Activated CD4-positive, alpha-beta T cell treated with anti-CD3 and anti-CD28 coated beads, Interleukin-10, Interleukin-2, amounts not matched to agents 100 ng/mL and 50 ng/mL, durations not matched to agents 16 hours and 8 hours (primary cell): ENCODE results near the gene EIF3CL.
A peak's percentile ranks its signal among the peaks of the same experiment; 100 is the strongest.
"Not testable (repeated sequence)": the region's sequence is repeated elsewhere in the genome, so short reads cannot be mapped to it uniquely, and the experiment has no call there.

ENCODE experiments used
- DNase-seq: peaks from one replicate; pipeline ENCODE4 v3.0.0-alpha.2; 2020

Gene EIF3CL, protein sequence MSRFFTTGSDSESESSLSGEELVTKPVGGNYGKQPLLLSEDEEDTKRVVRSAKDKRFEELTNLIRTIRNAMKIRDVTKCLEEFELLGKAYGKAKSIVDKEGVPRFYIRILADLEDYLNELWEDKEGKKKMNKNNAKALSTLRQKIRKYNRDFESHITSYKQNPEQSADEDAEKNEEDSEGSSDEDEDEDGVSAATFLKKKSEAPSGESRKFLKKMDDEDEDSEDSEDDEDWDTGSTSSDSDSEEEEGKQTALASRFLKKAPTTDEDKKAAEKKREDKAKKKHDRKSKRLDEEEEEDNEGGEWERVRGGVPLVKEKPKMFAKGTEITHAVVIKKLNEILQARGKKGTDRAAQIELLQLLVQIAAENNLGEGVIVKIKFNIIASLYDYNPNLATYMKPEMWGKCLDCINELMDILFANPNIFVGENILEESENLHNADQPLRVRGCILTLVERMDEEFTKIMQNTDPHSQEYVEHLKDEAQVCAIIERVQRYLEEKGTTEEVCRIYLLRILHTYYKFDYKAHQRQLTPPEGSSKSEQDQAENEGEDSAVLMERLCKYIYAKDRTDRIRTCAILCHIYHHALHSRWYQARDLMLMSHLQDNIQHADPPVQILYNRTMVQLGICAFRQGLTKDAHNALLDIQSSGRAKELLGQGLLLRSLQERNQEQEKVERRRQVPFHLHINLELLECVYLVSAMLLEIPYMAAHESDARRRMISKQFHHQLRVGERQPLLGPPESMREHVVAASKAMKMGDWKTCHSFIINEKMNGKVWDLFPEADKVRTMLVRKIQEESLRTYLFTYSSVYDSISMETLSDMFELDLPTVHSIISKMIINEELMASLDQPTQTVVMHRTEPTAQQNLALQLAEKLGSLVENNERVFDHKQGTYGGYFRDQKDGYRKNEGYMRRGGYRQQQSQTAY

DNA sequence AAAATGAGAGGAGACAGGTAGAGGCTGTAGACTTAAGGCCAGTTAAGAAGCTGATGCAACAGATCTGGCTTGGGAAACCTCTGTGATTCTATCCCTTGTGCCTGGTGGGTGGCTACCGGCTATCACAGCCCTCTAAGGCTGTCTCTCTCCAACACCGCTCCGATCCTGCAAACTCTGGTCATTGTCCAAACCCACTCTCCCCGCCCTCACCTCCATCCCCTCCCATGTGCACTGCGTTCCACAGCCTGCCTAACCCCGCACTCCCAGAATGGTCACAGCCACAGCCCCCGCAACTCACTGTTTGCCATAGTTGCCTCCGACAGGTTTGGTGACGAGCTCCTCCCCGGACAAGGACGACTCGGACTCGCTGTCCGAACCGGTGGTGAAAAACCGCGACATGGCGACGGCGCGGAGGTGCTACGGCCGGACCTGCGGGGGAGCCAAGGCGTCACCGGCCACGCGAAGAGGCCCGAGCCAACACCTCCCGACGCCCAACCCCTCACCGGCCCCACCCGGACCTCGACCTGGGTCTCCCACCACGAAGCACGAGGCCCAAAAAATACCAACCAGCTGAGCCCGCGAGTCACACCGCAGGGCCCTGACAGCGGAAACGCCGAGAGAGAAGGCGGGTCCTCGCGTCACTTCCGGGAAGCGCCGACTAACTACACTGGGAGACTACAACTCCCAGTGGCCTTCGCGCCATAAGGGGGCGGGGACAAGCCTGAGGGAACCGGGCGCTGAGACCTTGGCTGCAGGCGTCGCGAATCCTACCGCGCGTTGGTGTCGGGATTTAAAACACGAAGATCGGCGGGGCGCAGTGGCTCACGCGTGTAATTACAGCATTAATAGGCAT is at the start of gene EIF3CL:
Gene EIF3CL (minus strand): TSS at position 622 of the 853 bp plus-strand sequence. CDS start 223 bp downstream, at position 399.
- not testable (repeated sequence) for DNase-seq

DNA sequence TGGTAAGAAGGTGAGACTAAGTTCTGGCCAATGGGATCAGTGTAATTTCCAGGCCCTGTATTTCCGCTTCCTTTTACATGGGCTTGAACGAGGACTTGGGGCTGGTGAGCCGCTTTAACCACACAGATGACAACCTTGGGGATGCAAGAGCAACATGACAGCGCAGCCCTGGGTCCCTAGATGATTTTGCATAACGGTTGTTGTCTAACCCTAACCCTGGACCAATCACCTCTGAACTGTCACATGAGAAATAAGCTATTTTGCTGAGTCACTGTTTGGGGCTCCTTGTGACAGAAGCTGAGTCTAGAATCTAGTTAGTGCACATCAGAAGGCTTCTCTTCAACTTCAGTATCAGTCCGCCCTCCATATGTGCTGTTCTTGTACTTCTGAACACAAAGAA is 43.4 kb upstream of the EIF3CL start:
- not testable (repeated sequence) for DNase-seq

DNA sequence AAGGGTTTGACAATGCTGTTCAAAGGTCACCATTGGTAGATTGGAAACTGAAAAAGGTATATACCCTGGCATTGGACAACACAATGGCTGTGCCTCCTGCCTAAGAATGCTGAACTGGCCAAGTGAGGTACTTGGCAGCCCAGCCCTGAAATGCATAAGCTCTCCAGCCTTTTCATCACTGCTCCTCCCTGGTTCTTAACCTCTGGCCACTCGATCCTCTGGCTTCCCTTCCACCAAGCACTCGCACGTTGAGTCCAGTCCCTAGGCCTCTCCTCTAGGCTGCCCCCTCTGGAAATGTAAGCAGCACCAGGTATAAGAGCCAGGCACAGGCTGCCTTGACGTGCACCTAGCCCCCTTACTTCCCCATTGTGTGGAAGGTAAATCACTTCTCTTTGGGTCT is 42.7 kb upstream of the EIF3CL start:
- DNase-seq = not testable (repeated sequence)

DNA sequence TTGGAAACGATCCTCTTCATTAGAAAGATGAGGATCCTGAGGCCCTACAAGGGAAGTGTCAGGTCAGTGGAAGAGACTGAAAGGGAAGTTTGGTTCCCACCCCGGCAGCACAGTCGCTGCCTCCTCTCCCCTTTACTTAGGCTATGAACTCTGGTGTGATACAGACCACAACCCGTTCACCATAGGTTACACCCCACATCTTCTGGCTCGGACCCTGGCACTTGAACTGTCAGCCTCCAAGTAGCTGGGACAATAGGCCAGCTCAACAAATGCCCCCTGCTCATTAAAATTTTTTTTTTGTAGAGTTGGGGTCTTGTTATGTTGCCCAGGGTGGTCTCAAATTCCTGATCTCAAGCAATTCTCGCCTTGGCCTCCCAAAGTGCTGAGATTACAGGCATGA is 40.3 kb upstream of the EIF3CL start:
- not testable (repeated sequence) for DNase-seq

DNA sequence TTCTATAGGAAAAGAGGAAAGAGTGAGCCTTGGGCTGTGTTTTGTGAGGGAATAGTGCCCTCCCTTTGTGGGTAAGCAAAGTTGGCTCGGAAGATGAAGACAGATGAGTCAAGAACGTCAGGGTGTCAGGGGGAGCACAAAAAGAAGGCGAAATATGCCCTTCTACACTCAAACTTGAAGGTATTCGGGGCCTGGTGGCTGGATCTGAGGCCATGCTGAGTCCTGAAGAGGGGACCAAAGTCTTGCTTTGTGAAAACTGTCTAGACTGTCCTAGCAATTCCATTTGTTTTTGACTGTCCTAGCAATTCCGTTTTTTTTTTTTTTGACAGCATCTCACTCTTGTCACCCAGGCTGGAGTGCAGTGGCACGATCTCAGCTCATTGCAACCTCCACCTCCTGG is 35.3 kb upstream of the EIF3CL start:
- DNase-seq = not testable (repeated sequence)

DNA sequence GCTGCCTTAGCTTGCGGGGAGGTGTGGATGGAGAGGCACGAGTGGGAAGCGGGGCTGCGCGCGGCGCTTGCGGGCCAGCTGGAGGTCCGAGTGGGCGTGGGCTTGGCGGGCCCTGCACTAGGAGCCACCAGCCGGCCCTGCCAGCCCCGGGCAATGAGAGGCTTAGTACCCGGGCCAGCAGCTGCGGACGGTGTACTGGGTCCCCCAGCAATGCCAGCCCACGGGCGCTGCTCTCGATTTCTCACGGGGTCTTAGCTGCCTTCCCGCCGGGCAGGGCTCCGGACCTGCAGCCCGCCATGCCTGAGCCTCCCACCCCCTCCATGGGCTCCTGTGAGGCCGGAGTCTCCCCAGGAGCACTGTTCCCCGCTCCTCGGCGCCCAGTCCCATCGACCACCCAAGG is 31.7 kb upstream of the EIF3CL start:
- DNase-seq = not testable (repeated sequence)

DNA sequence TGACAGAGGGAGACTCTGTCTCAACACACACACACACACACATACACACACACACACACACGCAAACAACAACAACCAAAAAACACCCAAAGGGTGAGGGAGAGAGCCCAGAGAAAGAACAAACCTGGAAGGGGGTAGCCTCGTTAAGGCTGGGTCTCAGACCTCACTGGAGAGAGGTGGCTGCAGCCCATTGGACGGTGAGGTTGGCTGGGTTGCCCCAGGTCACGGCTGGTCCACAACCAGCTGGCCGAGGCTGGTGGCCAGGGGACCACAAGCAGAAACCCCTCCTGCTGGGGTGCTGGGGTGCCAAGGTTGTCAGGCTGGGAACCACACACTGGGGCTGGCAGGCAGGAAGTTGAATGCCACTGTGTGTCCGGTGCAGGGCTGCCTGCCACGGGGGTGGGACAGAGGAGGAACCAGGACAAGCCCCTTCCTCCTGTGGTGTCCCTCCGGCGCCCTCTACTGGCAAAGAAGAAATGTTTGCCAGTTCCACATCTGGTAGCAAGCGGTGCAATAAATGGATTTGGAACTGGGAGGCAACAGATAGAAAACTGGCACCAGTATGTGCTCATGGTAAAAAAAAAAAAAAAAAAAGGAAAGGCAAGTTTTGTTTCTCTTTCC is 22.5 kb upstream of the EIF3CL start:
- not testable (repeated sequence) for DNase-seq

DNA sequence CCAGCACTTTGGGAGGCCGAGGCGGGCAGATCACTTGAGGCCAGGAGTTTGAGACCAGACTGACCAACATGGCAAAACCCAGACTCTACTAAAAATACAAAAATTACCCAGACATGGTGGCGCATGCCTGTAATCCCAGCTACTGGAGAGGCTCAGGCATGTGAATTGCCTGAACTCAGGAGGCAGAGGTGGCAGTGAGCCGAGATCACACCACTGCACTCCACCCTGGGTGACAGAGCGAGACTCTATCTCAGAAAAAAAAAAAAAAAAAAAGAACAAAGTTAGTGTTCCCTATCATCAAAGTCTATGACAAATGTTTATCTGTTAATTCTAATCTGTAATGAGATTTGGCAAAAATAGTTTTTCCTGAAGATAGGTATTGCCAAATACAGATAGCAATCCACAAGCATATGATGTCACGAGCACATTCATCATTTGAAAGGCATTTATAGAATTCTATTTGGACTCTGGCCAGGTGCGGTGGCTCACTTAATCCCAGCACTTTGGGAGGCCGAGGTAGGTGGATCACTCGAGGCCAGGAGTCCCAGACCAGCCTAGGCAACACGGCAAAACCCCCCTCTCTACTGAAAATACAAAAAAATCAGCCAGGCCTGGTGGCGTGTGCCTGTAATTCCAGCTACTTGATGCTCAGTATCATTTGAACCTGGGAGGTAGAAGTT is 17.6 kb upstream of the EIF3CL start:
- DNase-seq = not testable (repeated sequence)

DNA sequence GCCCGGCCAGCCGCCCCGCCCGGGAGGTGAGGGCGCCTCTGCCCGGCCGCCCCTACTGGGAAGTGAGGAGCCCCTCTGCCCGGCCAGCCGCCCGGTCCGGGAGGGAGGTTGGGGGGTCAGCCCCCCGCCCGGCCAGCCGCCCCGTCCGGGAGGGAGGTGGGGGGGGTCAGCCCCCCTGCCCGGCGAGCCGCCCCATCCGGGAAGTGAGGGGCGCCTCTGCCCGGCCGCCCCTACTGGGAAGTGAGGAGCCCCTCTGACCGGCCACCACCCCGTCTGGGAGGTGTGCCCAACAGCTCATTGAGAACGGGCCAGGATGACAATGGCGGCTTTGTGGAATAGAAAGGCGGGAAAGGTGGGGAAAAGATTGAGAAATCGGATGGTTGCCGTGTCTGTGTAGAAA is 13.4 kb upstream of the EIF3CL start:
- DNase-seq = not testable (repeated sequence)

DNA sequence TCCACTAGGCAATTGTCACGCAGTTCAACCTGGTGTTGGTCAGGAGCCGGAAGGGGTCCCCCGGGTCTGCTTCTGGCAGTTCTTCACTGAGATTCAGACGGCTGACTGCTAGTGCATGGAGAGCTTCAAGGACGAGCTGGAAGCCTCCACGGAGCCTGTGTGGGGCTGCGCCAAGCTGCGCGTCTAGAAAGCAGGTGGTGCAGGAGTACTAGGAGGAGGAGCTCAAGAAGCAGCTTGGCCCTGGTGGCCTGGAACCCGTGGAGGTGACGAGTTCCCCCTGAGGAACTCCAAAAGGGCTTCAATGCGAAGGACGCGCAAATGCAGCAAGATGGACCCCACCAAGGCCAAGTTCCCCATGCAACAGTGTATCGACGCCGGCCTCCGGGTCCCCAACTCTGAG is 10.9 kb upstream of the EIF3CL start:
- DNase-seq = not testable (repeated sequence)

DNA sequence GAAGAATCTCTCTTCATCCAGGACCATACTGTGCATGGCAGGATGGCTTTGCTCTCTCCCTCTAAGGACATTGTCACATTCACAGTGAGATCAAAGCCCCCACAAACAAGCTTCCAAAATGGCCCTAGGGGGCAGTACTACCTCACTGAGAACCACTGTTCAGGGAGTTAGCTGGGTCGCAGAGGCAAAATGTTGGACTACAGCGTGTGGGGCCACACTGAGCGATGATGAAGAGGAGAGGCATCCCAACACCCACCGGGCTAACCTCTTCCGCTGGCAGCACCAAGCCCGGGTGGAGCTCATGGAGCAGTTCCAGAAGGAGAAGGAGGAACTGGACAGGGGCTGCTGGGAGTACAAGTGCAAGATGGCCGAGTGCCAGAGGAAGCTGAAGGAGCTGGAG is 9.9 kb upstream of the EIF3CL start:
- DNase-seq = not testable (repeated sequence)

DNA sequence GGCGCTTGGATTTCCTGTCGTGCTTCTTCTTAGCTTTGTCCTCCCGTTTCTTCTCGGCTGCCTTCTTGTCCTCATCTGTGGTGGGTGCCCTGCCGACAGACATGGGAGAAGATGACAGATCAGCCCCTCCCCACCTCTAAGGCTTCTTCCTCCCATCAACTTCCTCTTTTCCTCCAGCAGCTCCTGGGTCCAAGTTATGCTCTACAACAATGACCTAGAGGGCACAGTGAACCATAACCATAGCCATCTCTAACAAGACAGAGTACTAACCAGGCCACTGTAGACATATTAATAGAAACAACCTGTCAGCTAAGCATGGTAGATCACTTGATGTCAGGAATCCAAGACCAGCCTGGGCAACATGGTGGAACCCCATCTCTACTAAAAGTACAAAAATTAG is 11.6 kb downstream of the EIF3CL start:
- not testable (repeated sequence) for DNase-seq

DNA sequence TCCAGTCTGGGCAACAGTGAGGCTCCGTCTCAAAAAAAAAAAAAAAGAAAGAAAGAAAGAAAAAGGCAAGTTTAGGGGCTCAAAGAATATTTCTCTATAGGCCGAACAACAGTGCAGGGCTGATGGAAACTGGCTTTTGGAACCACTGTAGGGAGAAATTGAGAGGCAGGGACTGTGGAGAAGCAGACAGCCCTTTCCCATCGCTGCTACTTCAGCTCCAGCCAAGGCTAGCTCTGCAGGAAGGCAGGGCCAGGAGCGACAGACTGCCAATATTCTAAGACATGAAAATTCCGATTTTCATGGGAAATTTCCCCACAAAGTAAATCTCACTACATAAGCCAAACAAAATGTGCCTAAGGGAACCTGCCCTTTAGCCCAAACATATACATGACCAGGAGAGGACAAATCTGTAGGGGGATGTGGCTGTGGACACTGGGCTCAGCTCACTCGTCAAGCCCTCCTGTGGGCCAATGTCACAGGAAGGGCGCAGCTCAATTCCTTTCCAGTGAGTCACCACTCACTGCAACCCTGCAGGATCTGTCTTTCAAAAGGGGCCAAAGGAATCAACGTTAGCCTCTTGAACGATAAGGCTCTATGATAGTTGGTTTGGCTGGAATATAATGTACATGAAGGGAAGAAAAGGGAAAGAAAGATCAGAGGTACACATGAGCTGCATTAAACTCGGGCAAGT is 21.3 kb downstream of the EIF3CL start:
- not testable (repeated sequence) for DNase-seq

DNA sequence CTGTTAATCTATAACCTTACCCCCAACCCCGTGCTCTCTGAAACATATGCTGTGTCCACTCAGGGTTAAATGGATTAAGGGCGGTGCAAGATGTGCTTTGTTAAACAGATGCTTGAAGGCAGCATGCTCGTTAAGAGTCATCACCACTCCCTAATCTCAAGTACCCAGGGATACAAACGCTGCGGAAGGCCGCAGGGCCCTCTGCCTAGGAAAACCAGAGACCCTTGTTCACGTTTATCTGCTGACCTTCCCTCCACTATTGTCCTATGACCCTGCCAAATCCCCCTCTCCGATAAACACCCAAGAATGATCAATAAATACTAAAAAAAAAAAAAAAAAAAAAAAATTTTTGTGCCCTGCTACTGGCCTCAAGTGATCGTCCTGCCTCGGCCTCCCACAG is 25.8 kb downstream of the EIF3CL start:
- DNase-seq = not testable (repeated sequence)

DNA sequence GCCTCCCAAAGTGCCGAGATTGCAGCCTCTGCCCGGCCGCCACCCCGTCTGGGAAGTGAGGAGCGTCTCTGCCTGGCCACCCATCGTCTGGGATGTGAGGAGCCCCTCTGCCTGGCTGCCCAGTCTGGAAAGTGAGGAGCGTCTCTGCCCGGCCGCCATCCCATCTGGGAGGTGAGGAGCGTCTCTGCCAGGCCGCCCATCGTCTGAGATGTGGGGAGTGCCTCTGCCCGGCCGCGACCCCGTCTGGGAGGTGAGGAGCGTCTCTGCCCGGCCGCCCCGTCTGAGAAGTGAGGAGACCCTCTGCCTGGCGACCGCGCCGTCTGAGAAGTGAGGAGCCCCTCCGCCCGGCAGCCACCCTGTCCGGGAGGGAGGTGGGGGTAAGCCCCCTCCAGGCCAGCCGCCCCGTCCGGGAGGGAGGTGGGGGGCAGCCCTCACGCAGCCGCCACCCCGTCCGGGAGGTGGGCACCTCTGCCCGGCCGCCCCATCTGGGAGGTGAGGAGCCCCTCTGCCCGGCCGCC is 26.5 kb downstream of the EIF3CL start:
- not testable (repeated sequence) for DNase-seq

DNA sequence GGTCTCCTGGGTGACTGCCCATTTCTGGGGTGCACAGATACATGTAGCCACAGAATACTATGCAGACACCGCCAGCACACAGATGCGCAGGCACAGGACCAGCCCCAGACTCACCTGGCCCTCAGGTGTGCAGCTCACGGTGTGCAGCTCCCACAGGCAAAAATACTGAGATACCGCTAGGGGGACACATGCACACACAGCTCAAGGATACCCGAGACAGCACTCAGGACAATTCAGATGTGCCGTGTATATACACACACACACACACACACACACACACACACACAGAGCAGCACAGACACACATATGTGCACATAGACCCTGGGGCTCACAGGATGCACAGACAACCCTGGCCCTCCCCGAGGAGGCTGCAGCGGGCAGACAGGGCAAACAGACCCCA is 28.5 kb downstream of the EIF3CL start:
- DNase-seq = not testable (repeated sequence)

DNA sequence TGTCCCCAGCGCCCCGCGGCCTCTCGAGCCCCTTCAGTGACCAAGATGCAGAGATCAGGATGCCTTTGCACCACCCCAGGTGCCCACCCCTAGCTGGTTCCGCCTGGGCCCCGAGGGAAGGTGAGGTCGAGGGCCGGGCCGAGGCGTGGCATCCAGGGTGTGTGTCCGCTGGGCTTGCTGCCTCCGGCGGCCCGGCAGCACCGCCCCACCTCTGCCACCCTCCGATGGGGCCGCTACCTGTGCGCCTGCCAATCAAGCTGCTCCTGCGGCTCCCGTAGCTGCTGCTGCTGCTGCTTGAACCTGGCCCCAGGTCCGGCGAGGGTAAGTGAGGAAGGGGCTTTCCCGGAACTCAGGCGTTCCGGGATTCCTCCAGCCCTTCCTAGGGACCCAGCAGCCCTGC is 29.4 kb downstream of the EIF3CL start:
- DNase-seq = not testable (repeated sequence)

DNA sequence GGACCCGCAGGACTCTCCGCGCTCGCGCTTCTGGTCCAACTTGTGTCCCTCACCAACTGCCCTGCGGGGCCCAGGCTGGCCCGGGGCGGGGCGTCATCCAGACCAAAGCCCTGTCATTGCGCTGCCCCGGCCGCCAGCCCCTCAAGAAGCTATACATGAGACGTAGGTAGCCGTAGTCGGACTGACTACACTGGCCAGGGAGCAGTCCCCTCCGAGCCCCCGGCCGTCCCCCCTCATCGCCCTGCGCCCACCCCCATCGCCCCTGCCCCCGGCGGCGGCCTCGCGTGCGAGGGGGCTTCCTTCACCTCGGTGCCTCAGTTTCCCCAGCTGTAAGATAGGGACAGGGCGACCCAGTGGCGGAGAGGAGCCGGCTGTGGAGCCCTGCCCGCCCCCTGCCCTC is 35.7 kb downstream of the EIF3CL start:
- not testable (repeated sequence) for DNase-seq

DNA sequence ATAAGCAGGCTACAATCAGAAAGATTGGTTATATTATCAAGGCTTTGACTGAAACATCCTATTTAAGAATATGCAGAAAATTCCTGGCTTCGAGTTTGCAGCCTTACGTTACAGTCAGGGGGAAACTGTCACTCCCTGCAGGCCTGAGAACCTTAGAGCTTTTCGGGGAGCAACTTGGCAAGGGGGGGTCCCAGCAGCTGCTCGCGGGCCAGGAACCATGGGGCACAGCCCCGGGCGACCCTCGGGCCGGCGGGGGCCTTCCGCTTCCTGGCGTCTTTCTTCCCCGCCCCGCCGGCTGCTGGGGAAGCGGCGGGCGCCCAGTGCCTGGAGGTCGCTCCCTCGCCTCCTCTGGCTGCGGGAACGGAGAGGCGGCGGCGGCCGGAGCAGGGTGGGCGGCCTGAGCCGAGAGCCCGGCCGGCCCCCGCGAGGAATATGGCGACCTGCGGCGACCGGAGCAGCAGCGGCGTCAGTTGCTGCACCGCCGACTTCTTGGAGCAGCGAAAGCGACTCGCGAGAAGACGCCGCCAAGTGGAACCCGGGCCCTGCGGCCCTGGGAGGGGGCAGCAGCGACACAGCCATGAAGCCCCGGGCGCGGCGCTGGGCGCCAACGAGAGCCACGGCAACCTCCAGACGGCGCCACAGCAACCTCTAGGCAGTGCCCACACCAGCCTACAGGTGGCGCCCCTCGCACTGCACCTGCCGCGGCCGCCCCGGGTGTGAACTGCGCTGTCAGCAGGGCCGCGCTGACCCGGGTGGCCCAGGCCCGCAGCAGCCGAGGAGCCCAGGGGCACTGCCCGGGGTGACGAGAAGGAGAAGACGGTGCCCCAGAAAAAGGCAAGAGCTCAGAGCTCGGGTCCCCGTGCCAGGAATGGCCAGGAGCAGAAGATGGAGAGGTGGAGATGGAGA is 39.1 kb downstream of the EIF3CL start:
- peak; percentile 26 for DNase-seq

DNA sequence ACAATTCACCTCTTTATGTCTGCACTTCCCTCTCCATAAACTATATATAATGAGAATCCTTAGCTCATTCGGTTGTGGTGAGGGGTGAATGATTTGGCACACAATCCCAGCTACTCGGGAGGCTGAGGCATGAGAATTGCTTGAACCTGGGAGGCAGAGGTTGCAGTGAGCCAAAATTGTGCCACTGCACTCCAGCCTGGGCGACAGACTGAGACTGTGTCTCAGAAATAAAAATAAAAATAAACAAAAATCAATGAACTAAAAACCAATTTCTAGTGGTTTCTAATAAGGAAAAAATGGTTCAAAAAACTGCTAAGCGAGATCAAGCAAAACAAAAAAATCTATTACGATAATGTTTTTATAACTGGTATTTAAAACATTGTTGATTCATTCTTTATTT is 40.2 kb downstream of the EIF3CL start, which contains the start of gene NPIPB6:
Gene NPIPB6 (minus strand): TSS at position 101 of the 400 bp plus-strand sequence. CDS start 686 bp downstream, outside the sequence.
- not testable (repeated sequence) for DNase-seq
